ENCODE measurements around the gene FBXW7. TPM values are rescaled to one million over a fixed set of nuclear protein-coding genes. Genes with fewer than 3 reads are reported as not detected.

Gene FBXW7
- total RNA-seq, 1 experiment from 2014 or later: 27.1 TPM

DNA sequence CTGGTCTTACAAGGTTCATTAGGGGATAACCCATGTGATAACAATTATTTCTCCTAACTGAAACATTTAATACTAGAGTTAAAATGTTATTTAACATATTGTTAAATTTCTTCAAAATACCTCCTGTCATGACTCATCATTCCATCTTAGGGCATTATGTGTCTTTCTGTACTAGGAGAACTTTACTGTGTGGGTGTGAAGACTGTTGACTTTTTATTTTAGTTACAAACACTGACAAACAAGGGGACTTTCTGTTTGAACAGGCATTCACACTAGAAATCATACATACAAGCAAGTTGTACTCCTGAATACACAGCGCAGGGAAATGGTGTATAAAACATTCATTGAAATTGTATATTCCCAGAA, 175.9 kb downstream of the FBXW7 start:
- H3K79me1 ChIP-seq (ENCODE audit: insufficient read depth, low read depth, low read length, poor library complexity, severe bottlenecking): no peaks in the 10 kb centered on the region
- no peaks in the 10 kb centered on the region for H3K79me2 ChIP-seq (ENCODE audit: insufficient read depth, low read length)
- no peak overlapping the region for H2AK5ac ChIP-seq (ENCODE audit: insufficient read length, low read length)
- no peak overlapping the region for H2AFZ ChIP-seq (ENCODE audit: low read length)
- H3K4me2 ChIP-seq (ENCODE audit: insufficient read depth, insufficient read length, low read length): no peak overlapping the region
- no peak overlapping the region for H3K4me3 Mint-ChIP-seq
- TF ChIP-seq CTCF (conservative IDR thresholded peaks at IDR 0.05): no peak
- no peaks in the 10 kb centered on the region for H3K27me3 ChIP-seq (ENCODE audit: insufficient read depth, low read length)
- no peak overlapping the region for H2BK15ac ChIP-seq (ENCODE audit: low read depth, low read length)
- no peak overlapping the region for H3T11ph ChIP-seq (ENCODE audit: low read length)
- no peak overlapping the region for H3K4ac ChIP-seq (ENCODE audit: low read depth, low read length)
- H3K23ac ChIP-seq (ENCODE audit: insufficient read length, low read depth, low read length): no peak overlapping the region
- no peak overlapping the region for H4K5ac ChIP-seq (ENCODE audit: insufficient read length, low read depth, low read length)
- H3K4me1 Mint-ChIP-seq: 0 out of 4 replicates have a peak, but pooled peaks cover 0 to 2% of the 10 kb centered on the region in 2 experiments
- H3K9me3 ChIP-seq (ENCODE audit: control insufficient read depth, low read depth, low read length): no peaks in the 10 kb centered on the region
- no peaks in the 10 kb centered on the region for H3K9me3 Mint-ChIP-seq
- H4K20me1 ChIP-seq (ENCODE audit: control insufficient read depth, insufficient read depth, insufficient read length): no peaks in the 10 kb centered on the region
- no peak overlapping the region for H3K9ac ChIP-seq (ENCODE audit: extremely low read depth, insufficient read length, low read length)
- DNase-seq: no peak
- H3K4me1 ChIP-seq (ENCODE audit: insufficient read depth, low read length): no peaks in the 10 kb centered on the region
- H2BK5ac ChIP-seq (ENCODE audit: insufficient read length, low read length): no peak overlapping the region
- H3K14ac ChIP-seq (ENCODE audit: insufficient read depth, low read length): no peak overlapping the region
- WGBS (ENCODE audit: extremely low coverage, insufficient read length, low lambda C conversion rate): no CpG with 5 or more reads among the region's 1 CpG
- H3K36me3 Mint-ChIP-seq (ENCODE audit: insufficient read depth in 1 of 3, low read depth in 3 of 3): no peaks in the 10 kb centered on the region
- no peak overlapping the region for H2BK120ac ChIP-seq (ENCODE audit: low read depth, low read length, poor library complexity, severe bottlenecking)
- H4K8ac ChIP-seq (replicated peaks; ENCODE audit: insufficient read length, low read depth, low read length): no peak overlapping the region
- no peak overlapping the region for H4K91ac ChIP-seq (ENCODE audit: insufficient read length, low read depth, low read length)
- H3K23me2 ChIP-seq (ENCODE audit: insufficient read length, low read depth, low read length, poor library complexity, severe bottlenecking): no peaks in the 10 kb centered on the region
- no peak overlapping the region for H3K27ac ChIP-seq (ENCODE audit: insufficient read length, low read depth, low read length)
- H2BK20ac ChIP-seq (ENCODE audit: low read depth, low read length, poor library complexity, severe bottlenecking): no peak overlapping the region
- no peaks in the 10 kb centered on the region for H3K27me3 Mint-ChIP-seq (ENCODE audit: low read depth)
- H3K18ac ChIP-seq (ENCODE audit: insufficient read length, low read depth, low read length): no peak overlapping the region
- H2BK12ac ChIP-seq (ENCODE audit: insufficient read length, low read depth, low read length): no peak overlapping the region
- no peak overlapping the region for H3K56ac ChIP-seq (ENCODE audit: insufficient read length, low read depth, low read length)
- no peak overlapping the region; a peak in 1 of 7 replicates for H3K27ac Mint-ChIP-seq
